Measurements from ENCODE around the gene SUCLG2.

GRCh38 chr3:67388738-67389137, 265.7 kb downstream of the SUCLG2 start:
- TF ChIP-seq CTCF (conservative IDR thresholded peaks at IDR 0.05; ENCODE audit: low read length): no peak
- TF ChIP-seq EZH2phosphoT487 (IDR thresholded peaks at IDR 0.05; ENCODE audit: borderline replicate concordance, low read depth, low read length): no peak

All from OCI-LY7 (cell line).